ENCODE measurements around the gene ZNF462.

DNA sequence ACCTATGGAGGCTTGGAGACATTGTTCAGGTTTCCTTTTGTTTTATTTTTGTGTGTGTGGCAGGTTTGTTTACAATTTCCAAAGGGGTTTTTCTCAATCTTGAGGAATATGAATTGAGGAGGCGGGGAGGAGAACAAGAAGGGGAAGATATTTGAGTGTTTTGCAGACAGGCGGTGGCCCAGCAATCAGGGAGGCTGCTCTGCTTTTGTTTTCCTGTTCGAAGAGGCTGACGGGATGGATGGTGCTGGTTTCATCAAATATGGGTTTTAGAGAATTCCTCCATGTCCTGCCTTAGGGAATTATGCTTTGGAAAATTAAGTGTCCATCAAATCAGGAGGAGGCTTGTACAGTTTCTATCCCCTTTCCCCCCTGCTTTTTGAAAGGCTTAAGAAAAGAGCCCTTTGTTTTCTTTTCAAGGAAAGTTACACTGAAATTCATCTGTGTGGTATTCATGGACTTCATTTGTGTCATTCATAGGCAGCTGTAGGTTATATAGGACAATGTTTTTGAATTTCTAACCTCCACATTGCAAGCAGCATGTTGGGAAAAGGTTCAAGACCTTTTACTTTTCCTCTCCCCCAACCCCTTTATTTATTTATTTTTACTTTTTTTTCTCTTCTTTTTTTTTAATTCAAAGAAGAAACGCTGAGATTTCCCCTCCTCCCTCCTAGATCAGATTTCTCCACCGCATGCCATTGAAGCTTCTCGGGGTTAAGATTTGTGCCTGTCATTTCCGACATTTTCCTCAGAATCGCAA is 107.4 kb downstream of the ZNF462 start:
- TF ChIP-seq CTCF (IDR thresholded peaks at IDR 0.05) (no peak), POLR2A (IDR thresholded peaks at IDR 0.05) (no peak)
